ENCODE data around the gene VPS13D. TPM values are rescaled to one million over a fixed set of nuclear protein-coding genes. Genes with fewer than 3 reads are reported as not detected.
"Not testable (repeated sequence)": the region's sequence is repeated elsewhere in the genome, so short reads cannot be mapped to it uniquely, and the experiment has no call there.

VPS13D gene
- total RNA-seq, 2 donors from 2014 or later: 63.5 to 67.6 TPM

DNA sequence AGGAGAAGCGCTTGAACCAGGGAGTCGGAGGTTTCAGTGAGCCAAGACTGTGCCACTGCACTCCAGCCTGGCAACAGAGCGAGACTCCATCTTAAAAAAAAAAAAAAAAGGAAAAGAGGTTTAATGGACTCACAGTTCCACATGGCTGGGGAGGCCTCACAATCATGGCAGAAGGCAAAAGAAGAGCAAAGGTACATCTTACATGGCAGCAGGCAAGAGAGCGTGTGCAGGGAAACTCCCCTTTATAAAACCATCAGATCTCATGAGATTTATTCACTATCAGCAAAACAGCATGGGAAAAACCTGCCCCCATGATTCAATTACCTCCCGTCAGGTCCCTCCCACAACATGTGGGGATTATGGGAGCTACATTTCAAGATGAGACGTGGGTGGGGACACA is 5.7 kb upstream of the VPS13D start:
- H3K27me3 Mint-ChIP-seq; H3K4me1 Mint-ChIP-seq; H3K27ac Mint-ChIP-seq; H3K36me3 Mint-ChIP-seq (ENCODE audit: low read depth); DNase-seq; ATAC-seq; H3K9me3 ChIP-seq (ENCODE audit: control insufficient read depth, low read length, poor library complexity, severe bottlenecking); H3K4me3 Mint-ChIP-seq: not testable (repeated sequence)

- H3K9me3 ChIP-seq (ENCODE audit: control insufficient read depth, low read length, poor library complexity, severe bottlenecking): no peaks in the 10 kb centered on the region
- H3K4me3 Mint-ChIP-seq: peak overlapping the region; percentile 67
- DNase-seq: no peak
- H3K27me3 Mint-ChIP-seq: no peaks in the 10 kb centered on the region
- no peak for ATAC-seq
- H3K36me3 Mint-ChIP-seq (ENCODE audit: low read depth): no peaks in the 10 kb centered on the region
- peaks cover 19% of the 10 kb centered on the region for H3K4me1 Mint-ChIP-seq
- H3K27ac Mint-ChIP-seq: peak overlapping the region; percentile 77
Measured at GRCh38 chr1:12228979-12229378, 851 bp upstream of the VPS13D start.

DNA sequence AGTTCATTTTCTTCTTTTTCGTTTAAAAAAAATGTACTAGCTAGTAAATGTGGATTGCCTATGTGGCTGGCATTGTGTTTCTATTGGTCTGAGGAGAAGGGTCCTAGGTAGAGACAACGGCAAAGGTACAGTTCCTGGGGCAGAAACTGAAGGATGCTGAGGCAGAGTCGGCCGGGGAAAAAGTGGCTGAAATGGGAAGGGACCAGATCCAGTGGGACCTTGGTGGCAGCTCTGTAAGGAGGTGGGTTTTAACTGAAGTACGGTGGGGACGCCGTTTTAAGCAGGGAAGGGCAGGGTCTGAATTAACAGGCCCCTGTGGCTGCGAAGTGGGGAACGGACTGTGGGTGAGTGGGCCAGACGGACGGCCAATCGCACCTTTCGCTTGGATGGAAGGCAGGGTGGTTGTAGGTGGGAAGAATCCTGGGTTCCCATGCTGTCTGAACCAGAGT is 420 bp upstream of the VPS13D start:
- Mint-ChIP-seq H3K36me3 (ENCODE audit: low read depth) (no peaks in the 10 kb centered on the region), H3K4me3 (peak overlapping the region; percentile 67), H3K4me1 (peaks cover 19% of the 10 kb centered on the region), H3K27me3 (no peaks in the 10 kb centered on the region), H3K27ac (peak overlapping the region; percentile 77)
- ATAC-seq (no peak), DNase-seq (no peak)
- H3K9me3 ChIP-seq (ENCODE audit: control insufficient read depth, low read length, poor library complexity, severe bottlenecking): no peaks in the 10 kb centered on the region

- H3K9me3 ChIP-seq (ENCODE audit: control insufficient read depth, low read length, poor library complexity, severe bottlenecking): no peaks in the 10 kb centered on the region
- no peak for DNase-seq
- H3K4me3 Mint-ChIP-seq: peak overlapping the region; percentile 89
- peaks cover 19% of the 10 kb centered on the region for H3K4me1 Mint-ChIP-seq
- peak; percentile 22 for ATAC-seq
- no peaks in the 10 kb centered on the region for H3K27me3 Mint-ChIP-seq
- peak overlapping the region; percentile 59 for H3K27ac Mint-ChIP-seq
- H3K36me3 Mint-ChIP-seq (ENCODE audit: low read depth): no peaks in the 10 kb centered on the region
Measured at GRCh38 chr1:12230549-12231275, 882 bp downstream of the VPS13D start.

DNA sequence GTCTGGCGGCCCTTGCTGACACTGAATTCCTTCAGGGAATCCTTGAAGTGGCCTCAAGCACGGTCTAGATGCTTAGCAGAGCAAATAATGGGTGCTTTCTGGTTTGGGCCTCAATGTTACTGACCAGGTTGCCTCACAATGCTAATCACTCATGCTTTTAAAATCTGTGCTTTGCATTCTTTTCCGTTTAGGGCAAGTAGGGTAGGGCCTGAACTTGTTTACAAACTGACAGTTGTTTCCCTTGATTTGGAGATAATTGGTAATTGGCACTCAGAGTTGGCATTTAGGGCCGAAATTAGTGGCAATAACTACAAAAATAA is 1.4 kb downstream of the VPS13D start:
- Mint-ChIP-seq H3K27me3 (no peaks in the 10 kb centered on the region), H3K36me3 (ENCODE audit: low read depth) (no peaks in the 10 kb centered on the region), H3K4me1 (peaks cover 21% of the 10 kb centered on the region), H3K27ac (peak overlapping the region; percentile 59), H3K4me3 (peak overlapping the region; percentile 89)
- DNase-seq (no peak), ATAC-seq (no peak)
- no peaks in the 10 kb centered on the region for H3K9me3 ChIP-seq (ENCODE audit: control insufficient read depth, low read length, poor library complexity, severe bottlenecking)

- Mint-ChIP-seq H3K36me3 (ENCODE audit: low read depth) (no peaks in the 10 kb centered on the region), H3K27ac (no peak overlapping the region), H3K4me1 (peaks cover 21% of the 10 kb centered on the region), H3K4me3 (no peak overlapping the region), H3K27me3 (no peaks in the 10 kb centered on the region)
- DNase-seq: no peak
- no peak for ATAC-seq
- H3K9me3 ChIP-seq (ENCODE audit: control insufficient read depth, low read length, poor library complexity, severe bottlenecking): no peaks in the 10 kb centered on the region
Measured at GRCh38 chr1:12232221-12232620, 2.4 kb downstream of the VPS13D start.

- ATAC-seq: no peak
- no peak for DNase-seq
- Mint-ChIP-seq H3K36me3 (ENCODE audit: low read depth) (peaks cover 8% of the 10 kb centered on the region), H3K4me3 (no peak overlapping the region), H3K27me3 (no peaks in the 10 kb centered on the region), H3K4me1 (peaks cover 5% of the 10 kb centered on the region), H3K27ac (peak overlapping the region; percentile 76)
- H3K9me3 ChIP-seq (ENCODE audit: control insufficient read depth, low read length, poor library complexity, severe bottlenecking): no peaks in the 10 kb centered on the region
Measured at GRCh38 chr1:12244078-12244477, 14.2 kb downstream of the VPS13D start.

- peaks cover 5% of the 10 kb centered on the region for H3K4me1 Mint-ChIP-seq
- DNase-seq: no peak
- no peaks in the 10 kb centered on the region for H3K9me3 ChIP-seq (ENCODE audit: control insufficient read depth, low read length, poor library complexity, severe bottlenecking)
- peaks cover 8% of the 10 kb centered on the region for H3K36me3 Mint-ChIP-seq (ENCODE audit: low read depth)
- peak overlapping the region; percentile 76 for H3K27ac Mint-ChIP-seq
- no peaks in the 10 kb centered on the region for H3K27me3 Mint-ChIP-seq
- H3K4me3 Mint-ChIP-seq: no peak overlapping the region
- no peak for ATAC-seq
Measured at GRCh38 chr1:12244585-12244984, 14.8 kb downstream of the VPS13D start.

GRCh38 chr1:12245116-12245515 is 15.3 kb downstream of the VPS13D start:
- Mint-ChIP-seq H3K36me3 (ENCODE audit: low read depth) (peaks cover 8% of the 10 kb centered on the region), H3K4me1 (peaks cover 3% of the 10 kb centered on the region), H3K4me3 (no peak overlapping the region), H3K27ac (no peak overlapping the region), H3K27me3 (no peaks in the 10 kb centered on the region)
- no peak for ATAC-seq
- no peak for DNase-seq
- no peaks in the 10 kb centered on the region for H3K9me3 ChIP-seq (ENCODE audit: control insufficient read depth, low read length, poor library complexity, severe bottlenecking)

- DNase-seq (no peak), ATAC-seq (no peak)
- no peak overlapping the region for H3K4me3 Mint-ChIP-seq
- no peak overlapping the region for H3K27ac Mint-ChIP-seq
- H3K36me3 Mint-ChIP-seq (ENCODE audit: low read depth): peaks cover 9% of the 10 kb centered on the region
- no peaks in the 10 kb centered on the region for H3K27me3 Mint-ChIP-seq
- H3K9me3 ChIP-seq (ENCODE audit: control insufficient read depth, low read length, poor library complexity, severe bottlenecking): no peaks in the 10 kb centered on the region
- peaks cover 5% of the 10 kb centered on the region for H3K4me1 Mint-ChIP-seq
Measured at GRCh38 chr1:12245733-12246132, 15.9 kb downstream of the VPS13D start.

DNA sequence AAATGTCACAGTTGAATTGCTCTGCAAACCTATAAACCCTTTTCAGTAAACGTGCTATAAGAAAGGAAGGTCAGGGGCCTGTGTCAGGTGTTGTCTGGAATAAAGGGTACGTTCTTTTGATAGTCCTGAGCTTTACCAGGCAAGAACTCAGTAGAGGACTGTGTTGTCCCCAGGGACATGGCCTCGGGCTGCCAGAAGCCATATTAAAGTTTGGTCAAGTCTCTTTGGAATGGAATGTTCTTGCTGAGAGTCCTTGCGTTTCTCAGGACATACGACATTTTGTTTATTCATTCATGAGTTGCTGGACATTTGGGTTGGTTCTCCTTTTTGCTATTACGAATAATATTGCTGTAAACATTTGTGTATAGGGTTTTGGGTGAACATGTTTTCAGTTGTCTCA is 16.8 kb downstream of the VPS13D start:
- no peak overlapping the region for H3K27ac Mint-ChIP-seq
- peaks cover 8% of the 10 kb centered on the region for H3K4me1 Mint-ChIP-seq
- no peak for DNase-seq
- no peak for ATAC-seq
- no peaks in the 10 kb centered on the region for H3K9me3 ChIP-seq (ENCODE audit: control insufficient read depth, low read length, poor library complexity, severe bottlenecking)
- H3K36me3 Mint-ChIP-seq (ENCODE audit: low read depth): peaks cover 12% of the 10 kb centered on the region
- no peak overlapping the region for H3K4me3 Mint-ChIP-seq
- H3K27me3 Mint-ChIP-seq: no peaks in the 10 kb centered on the region

- H3K4me1 Mint-ChIP-seq: peaks cover 4% of the 10 kb centered on the region
- H3K36me3 Mint-ChIP-seq (ENCODE audit: low read depth): peaks cover 9% of the 10 kb centered on the region
- ATAC-seq: no peak
- no peaks in the 10 kb centered on the region for H3K9me3 ChIP-seq (ENCODE audit: control insufficient read depth, low read length, poor library complexity, severe bottlenecking)
- no peak overlapping the region for H3K4me3 Mint-ChIP-seq
- no peak overlapping the region for H3K27ac Mint-ChIP-seq
- no peak for DNase-seq
- no peaks in the 10 kb centered on the region for H3K27me3 Mint-ChIP-seq
Measured at GRCh38 chr1:12249181-12249580, 19.4 kb downstream of the VPS13D start.

DNA sequence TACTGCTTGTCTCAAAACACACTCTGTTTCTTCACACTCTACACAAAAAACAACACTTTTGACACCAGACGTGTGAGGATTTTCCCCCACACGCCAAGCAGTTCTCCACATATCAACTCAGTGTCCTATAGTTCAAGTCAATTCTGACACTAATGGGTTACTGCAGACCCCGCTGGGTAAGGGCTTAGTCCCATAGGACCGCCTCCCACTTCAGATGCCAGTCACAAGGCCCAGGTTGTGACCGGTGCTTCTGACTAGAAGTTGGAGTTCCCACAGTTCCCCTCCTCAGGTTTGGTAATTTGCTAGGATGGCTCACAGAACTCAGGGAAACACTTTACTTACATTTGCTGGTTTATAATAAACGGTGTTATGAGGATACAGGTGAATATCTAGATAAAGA is 19.9 kb downstream of the VPS13D start:
- Mint-ChIP-seq H3K36me3 (ENCODE audit: low read depth) (peaks cover 8% of the 10 kb centered on the region), H3K4me3 (no peak overlapping the region), H3K27ac (no peak overlapping the region), H3K27me3 (no peaks in the 10 kb centered on the region), H3K4me1 (peaks cover 4% of the 10 kb centered on the region)
- DNase-seq: no peak
- no peaks in the 10 kb centered on the region for H3K9me3 ChIP-seq (ENCODE audit: control insufficient read depth, low read length, poor library complexity, severe bottlenecking)
- no peak for ATAC-seq

DNA sequence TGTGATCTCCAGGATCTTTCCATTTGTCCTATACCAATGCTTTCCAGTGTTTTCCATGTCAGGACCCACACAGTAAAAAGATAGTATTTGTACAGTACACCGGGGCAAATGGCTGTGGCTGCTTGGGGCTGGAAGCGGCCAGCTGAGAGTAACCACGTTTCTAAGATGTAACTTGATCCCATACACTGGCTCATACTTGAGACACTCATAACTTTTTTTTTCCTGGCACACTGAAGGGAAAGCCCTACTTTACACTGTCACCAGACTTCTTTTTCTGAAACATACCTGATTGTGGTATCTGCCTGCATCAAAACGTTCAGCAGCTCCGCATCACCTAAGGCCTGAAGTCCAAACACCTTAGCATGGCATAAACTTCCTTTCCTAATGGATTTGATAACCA is 21.6 kb downstream of the VPS13D start:
- H3K36me3 Mint-ChIP-seq (ENCODE audit: low read depth): peaks cover 5% of the 10 kb centered on the region
- H3K4me1 Mint-ChIP-seq: peaks cover 4% of the 10 kb centered on the region
- ATAC-seq: no peak
- no peaks in the 10 kb centered on the region for H3K27me3 Mint-ChIP-seq
- H3K9me3 ChIP-seq (ENCODE audit: control insufficient read depth, low read length, poor library complexity, severe bottlenecking): no peaks in the 10 kb centered on the region
- DNase-seq: no peak
- H3K27ac Mint-ChIP-seq: no peak overlapping the region
- H3K4me3 Mint-ChIP-seq: no peak overlapping the region
